22Rv1 (cell line): ENCODE results near the gene EYS.

Experiments
- ZFX ChIP-seq: fragments of 450-650 bp; IDR thresholded peaks from 2 replicates; pipeline ENCODE4 v1.6.1; 2017; ENCODE audit warnings: antibody characterized with exemption, borderline replicate concordance
- TF ChIP-seq, protein P1 (sequence below): fragments of 450-650 bp; IDR thresholded peaks from 2 replicates; pipeline ENCODE4 v1.5.1; 2017; ENCODE audit warnings: mild to moderate bottlenecking

DNA sequence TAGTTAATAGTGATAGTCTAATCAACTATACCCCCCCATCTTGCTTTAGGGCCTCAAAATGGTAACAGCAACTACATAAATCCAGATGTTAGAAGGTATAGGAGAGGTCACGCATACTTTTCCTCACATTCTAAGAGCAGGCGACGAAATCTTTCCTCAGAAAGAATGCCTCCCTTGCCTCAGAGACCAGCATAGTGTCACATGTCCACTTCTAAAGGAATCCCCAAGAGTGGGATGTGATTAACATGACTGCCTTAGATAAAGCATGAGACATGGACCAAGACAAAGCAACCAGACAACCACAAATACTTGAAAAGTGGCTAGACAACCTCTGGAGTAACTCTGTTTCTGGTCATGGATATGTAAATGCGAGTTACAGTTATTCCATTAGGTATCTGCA lies 710.7 kb downstream of the EYS start:
- TF ChIP-seq, protein P1, sequence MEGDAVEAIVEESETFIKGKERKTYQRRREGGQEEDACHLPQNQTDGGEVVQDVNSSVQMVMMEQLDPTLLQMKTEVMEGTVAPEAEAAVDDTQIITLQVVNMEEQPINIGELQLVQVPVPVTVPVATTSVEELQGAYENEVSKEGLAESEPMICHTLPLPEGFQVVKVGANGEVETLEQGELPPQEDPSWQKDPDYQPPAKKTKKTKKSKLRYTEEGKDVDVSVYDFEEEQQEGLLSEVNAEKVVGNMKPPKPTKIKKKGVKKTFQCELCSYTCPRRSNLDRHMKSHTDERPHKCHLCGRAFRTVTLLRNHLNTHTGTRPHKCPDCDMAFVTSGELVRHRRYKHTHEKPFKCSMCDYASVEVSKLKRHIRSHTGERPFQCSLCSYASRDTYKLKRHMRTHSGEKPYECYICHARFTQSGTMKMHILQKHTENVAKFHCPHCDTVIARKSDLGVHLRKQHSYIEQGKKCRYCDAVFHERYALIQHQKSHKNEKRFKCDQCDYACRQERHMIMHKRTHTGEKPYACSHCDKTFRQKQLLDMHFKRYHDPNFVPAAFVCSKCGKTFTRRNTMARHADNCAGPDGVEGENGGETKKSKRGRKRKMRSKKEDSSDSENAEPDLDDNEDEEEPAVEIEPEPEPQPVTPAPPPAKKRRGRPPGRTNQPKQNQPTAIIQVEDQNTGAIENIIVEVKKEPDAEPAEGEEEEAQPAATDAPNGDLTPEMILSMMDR: no peak
- TF ChIP-seq ZFX: no peak
